Measurements from ENCODE around the gene CNPY3.

Gene CNPY3

DNA sequence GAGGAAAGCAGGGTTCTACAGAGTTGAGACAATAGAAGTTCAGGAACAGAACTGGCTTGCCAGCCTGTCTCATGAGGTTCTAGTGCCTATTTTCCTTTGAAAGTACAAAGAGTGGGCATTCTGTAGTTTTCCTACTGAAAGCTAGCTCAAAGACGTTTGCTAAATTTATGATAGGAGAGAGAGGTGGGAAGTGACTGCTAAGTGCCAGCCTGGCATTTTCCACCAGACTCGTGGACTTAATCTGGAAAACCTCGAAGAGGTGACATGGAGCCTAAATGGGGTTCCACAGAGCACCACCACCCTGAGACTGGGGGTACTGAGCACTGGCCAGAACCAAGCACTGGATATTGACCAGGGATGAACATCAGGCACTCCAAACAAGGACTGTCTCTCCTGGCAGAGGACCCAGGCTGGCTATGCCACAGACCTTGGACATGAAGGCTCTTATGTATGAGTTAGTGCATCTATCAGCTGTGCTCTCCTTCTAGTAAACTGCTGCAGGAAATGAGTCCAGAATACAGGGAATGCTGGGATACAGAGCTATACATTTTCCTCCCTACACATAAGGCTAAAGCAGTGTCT, 42.6 kb downstream of the CNPY3 start:
- no peak for DNase-seq (ENCODE audit: low read depth)
- no peak overlapping the region for H3K4me3 ChIP-seq (ENCODE audit: control insufficient read depth, low read depth, low read length)
- TF ChIP-seq CTCF (conservative IDR thresholded peaks at IDR 0.05; ENCODE audit: control insufficient read depth, insufficient read depth, low read depth, low read length) = no peak

DNA sequence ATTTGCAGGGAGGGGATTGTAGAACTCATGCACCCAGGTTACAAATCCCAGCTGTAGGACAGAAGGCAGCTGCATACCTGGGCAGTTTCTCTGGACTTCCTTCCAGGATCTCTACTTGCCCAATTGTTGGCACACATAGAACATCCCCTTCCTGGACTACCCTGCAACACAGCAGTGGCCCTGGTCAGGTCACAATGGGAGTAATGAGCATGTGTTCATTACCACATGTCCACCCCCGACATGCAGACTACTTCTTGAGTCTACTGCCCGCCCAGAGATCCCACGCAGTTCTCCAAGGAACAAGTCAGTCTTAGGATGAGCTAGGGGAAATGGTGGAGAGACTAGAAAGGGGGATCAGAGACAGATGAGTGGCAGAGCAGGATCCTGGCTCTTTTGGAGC, 44.6 kb downstream of the CNPY3 start:
- no peak for TF ChIP-seq CTCF (conservative IDR thresholded peaks at IDR 0.05; ENCODE audit: control insufficient read depth, insufficient read depth, low read depth, low read length)
- H3K4me3 ChIP-seq (ENCODE audit: control insufficient read depth, low read depth, low read length) = no peak overlapping the region
- no peak for DNase-seq (ENCODE audit: low read depth)

DNA sequence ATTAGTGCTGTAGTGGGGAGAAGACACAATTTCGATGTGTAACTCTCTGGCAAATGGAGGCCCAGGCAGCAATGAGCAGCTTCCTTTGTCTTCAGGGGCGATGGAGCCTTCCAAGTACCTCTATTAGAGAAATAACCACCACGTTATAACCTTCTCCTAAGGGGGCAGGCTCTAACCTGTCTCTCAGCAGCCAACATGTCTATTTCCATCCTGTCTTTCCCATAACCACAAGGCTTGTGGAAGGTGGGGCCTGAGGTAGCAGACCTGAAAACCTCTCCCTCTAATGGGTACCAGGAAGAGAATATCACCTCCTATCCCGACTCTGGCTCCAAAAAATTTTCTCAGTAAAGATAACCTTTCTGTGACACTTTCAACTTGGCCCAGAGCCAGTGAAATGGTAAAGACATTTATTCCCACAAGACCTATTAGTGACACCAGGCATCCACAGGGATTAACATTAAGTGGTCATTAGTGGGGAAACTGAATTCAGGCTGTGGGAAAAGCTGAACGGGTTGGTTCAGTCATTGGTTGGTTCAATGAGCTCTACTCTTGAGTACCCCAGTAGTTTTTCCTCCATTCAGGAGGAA, 45.7 kb downstream of the CNPY3 start:
- DNase-seq (ENCODE audit: low read depth) = no peak
- no peak for TF ChIP-seq CTCF (conservative IDR thresholded peaks at IDR 0.05; ENCODE audit: control insufficient read depth, insufficient read depth, low read depth, low read length)
- no peak overlapping the region for H3K4me3 ChIP-seq (ENCODE audit: control insufficient read depth, low read depth, low read length)

GRCh38 chr6:42978487-42978838, 49.2 kb downstream of the CNPY3 start:
- no peak for TF ChIP-seq CTCF (conservative IDR thresholded peaks at IDR 0.05; ENCODE audit: control insufficient read depth, insufficient read depth, low read depth, low read length)
- peak overlapping the region; percentile 61 for H3K4me3 ChIP-seq (ENCODE audit: control insufficient read depth, low read depth, low read length)
- peak; percentile 34 for DNase-seq (ENCODE audit: low read depth)

- peak; percentile 81 for DNase-seq (ENCODE audit: low read depth)
- H3K4me3 ChIP-seq (ENCODE audit: control insufficient read depth, low read depth, low read length) = peak within 1 kb of the TSS; percentile 61
- TF ChIP-seq CTCF (conservative IDR thresholded peaks at IDR 0.05; ENCODE audit: control insufficient read depth, insufficient read depth, low read depth, low read length) = no peak
These were observed 49.7 kb downstream of the CNPY3 start, which contains the start of gene PEX6 for GRCh38 chr6:42978839-42979522. TSS of gene PEX6 (minus strand) at chr6:42979181. CDS start at chr6:42979150, 31 bp downstream.

GRCh38 chr6:42979523-42980177, 50.4 kb downstream of the CNPY3 start:
- DNase-seq (ENCODE audit: low read depth) = peak; percentile 62
- peak overlapping the region; percentile 61 for H3K4me3 ChIP-seq (ENCODE audit: control insufficient read depth, low read depth, low read length)
- TF ChIP-seq CTCF (conservative IDR thresholded peaks at IDR 0.05; ENCODE audit: control insufficient read depth, insufficient read depth, low read depth, low read length) = no peak

Data from fibroblast of mammary gland (primary cell).